ENCODE results near the gene EPAS1. TPM values are rescaled to one million over a fixed set of nuclear protein-coding genes. Genes with fewer than 3 reads are reported as not detected.

The EPAS1 gene
- total and polyA plus RNA-seq, 12 donors = 112 to 415 (median 201) TPM

- peaks cover 0 to 30% (median 6%) of the 10 kb centered on the region in 9 donors for H3K36me3 ChIP-seq
- no peak overlapping the region for H3K4me3 ChIP-seq
- H3K4me1 ChIP-seq = peaks cover 0 to 31% (median 8%) of the 10 kb centered on the region in 9 donors
- intact Hi-C loops (cut with DNase I) = no loop called here
- no peak overlapping the region for H3K27ac ChIP-seq
- no peak for TF ChIP-seq CTCF (IDR thresholded peaks at IDR 0.05)
- 93 to 95% methylated on average over 7 of the region's 7 CpGs for WGBS, 2 donors
- no peaks in the 10 kb centered on the region for H3K9me3 ChIP-seq
- ATAC-seq (no peak), DNase-seq (no peak)
- H3K27me3 ChIP-seq = no peaks in the 10 kb centered on the region
Measured at GRCh38 chr2:46390901-46391395, 93.7 kb downstream of the EPAS1 start.

- Histone ChIP-seq H3K27ac (no peak overlapping the region), H3K4me3 (no peak overlapping the region), H3K4me1 (peaks cover 0 to 22% (median 8%) of the 10 kb centered on the region in 9 donors), H3K27me3 (no peaks in the 10 kb centered on the region), H3K36me3 (peaks cover 0 to 12% (median 0%) of the 10 kb centered on the region in 9 donors), H3K9me3 (no peaks in the 10 kb centered on the region)
- no peak for TF ChIP-seq CTCF (IDR thresholded peaks at IDR 0.05)
- no peak for DNase-seq
- no peak for ATAC-seq
- 85 to 88% methylated on average over 12 of the region's 12 CpGs for WGBS, 2 donors
- intact Hi-C loops (cut with DNase I) = no loop called here
Measured at GRCh38 chr2:46392561-46393346, 95.5 kb downstream of the EPAS1 start.

GRCh38 chr2:46393347-46393820, 96.2 kb downstream of the EPAS1 start:
- no peak for ATAC-seq
- no peak overlapping the region for H3K4me3 ChIP-seq
- peaks cover 0 to 6% (median 0%) of the 10 kb centered on the region in 9 donors for H3K36me3 ChIP-seq
- H3K27me3 ChIP-seq = no peaks in the 10 kb centered on the region
- no peaks in the 10 kb centered on the region for H3K9me3 ChIP-seq
- no peak overlapping the region for H3K27ac ChIP-seq
- 87 to 89% methylated on average over 12 of the region's 12 CpGs for WGBS, 2 donors
- H3K4me1 ChIP-seq = peaks cover 0 to 17% (median 8%) of the 10 kb centered on the region in 9 donors
- no peak for DNase-seq
- intact Hi-C loops (cut with DNase I) = no loop called here
- TF ChIP-seq CTCF (IDR thresholded peaks at IDR 0.05) = no peak

- H3K36me3 ChIP-seq = peaks cover 0 to 1% (median 0%) of the 10 kb centered on the region in 9 donors
- H3K9me3 ChIP-seq = no peaks in the 10 kb centered on the region
- peaks cover 0 to 13% (median 5%) of the 10 kb centered on the region in 9 donors for H3K4me1 ChIP-seq
- no peaks in the 10 kb centered on the region for H3K27me3 ChIP-seq
- ATAC-seq (no peak), DNase-seq (no peak)
- WGBS, 2 donors = 92% methylated on average over 3 of the region's 3 CpGs
- TF ChIP-seq CTCF (IDR thresholded peaks at IDR 0.05) = no peak
- intact Hi-C loops (cut with DNase I) = no loop called here
- no peak overlapping the region for H3K4me3 ChIP-seq
- no peak overlapping the region for H3K27ac ChIP-seq
Measured at GRCh38 chr2:46393865-46394264, 96.7 kb downstream of the EPAS1 start.

Data from heart right ventricle (tissue), 16 donors.